Vagina (tissue), 2 donors: ENCODE data around the gene RNU1-1.
"Not testable (repeated sequence)": the region's sequence is repeated elsewhere in the genome, so short reads cannot be mapped to it uniquely, and the experiment has no call there.

Experiments
- POLR2A ChIP-seq, 2 donors: fragments of 450-650 bp; IDR thresholded peaks; one replicate each; pipeline ENCODE4 v1.6.1; 2017; ENCODE audit warnings: antibody characterized with exemption in 2 of 2, mild to moderate bottlenecking in 2 of 2, moderate library complexity in 2 of 2
- TF ChIP-seq, protein P1 (sequence below), 3 experiments: fragments of 450-650 bp in 2 of 3; fragments of 200-600 bp in 1 of 3; sonication (generic) in 1 of 3; IDR thresholded peaks; one replicate each; pipeline ENCODE4 v1.5.1; 2017 to 2019; ENCODE audit warnings: antibody characterized with exemption in 3 of 3, mild to moderate bottlenecking in 2 of 3, moderate library complexity in 2 of 3

DNA sequence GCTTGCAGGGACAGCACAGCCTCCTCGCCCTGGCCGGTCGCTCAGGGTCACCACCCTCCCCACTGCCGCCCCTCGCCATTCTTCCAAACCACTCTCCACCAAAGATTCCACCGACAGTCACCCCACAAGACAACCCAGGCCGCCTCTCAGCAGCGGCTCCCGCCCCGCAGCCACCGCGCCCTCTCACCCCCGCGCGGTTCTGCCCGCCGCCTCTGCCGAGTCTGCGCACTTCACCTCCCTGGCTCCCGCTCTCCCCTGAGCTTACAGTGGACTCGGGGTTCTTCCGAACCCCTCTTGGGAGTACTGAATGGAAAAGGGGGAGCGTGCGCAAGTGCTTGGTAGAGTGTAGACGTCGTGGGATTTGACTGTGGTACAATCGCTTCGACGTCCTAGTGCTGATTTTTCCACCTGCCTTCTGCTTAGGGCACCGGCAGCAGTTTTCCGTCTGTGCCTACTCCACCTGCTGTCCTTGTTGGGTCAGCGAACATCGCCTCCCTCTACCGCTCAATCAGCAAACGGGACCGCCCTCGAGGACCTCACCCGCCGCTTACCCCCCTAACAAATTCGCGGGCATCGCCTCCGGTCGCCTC is 20.2 kb upstream of the RNU1-1 start:
- TF ChIP-seq, protein P1, sequence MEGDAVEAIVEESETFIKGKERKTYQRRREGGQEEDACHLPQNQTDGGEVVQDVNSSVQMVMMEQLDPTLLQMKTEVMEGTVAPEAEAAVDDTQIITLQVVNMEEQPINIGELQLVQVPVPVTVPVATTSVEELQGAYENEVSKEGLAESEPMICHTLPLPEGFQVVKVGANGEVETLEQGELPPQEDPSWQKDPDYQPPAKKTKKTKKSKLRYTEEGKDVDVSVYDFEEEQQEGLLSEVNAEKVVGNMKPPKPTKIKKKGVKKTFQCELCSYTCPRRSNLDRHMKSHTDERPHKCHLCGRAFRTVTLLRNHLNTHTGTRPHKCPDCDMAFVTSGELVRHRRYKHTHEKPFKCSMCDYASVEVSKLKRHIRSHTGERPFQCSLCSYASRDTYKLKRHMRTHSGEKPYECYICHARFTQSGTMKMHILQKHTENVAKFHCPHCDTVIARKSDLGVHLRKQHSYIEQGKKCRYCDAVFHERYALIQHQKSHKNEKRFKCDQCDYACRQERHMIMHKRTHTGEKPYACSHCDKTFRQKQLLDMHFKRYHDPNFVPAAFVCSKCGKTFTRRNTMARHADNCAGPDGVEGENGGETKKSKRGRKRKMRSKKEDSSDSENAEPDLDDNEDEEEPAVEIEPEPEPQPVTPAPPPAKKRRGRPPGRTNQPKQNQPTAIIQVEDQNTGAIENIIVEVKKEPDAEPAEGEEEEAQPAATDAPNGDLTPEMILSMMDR (IDR thresholded peaks at IDR 0.05), result not testable (repeated sequence)
- not testable (repeated sequence) for TF ChIP-seq POLR2A (IDR thresholded peaks at IDR 0.05)
